NCI-H1930 (cell line): ENCODE data around the gene HECW1.
A peak's percentile ranks its signal among the peaks of the same experiment; 100 is the strongest.
"Not testable (repeated sequence)": the region's sequence is repeated elsewhere in the genome, so short reads cannot be mapped to it uniquely, and the experiment has no call there.

Experiments used
- DNase-seq, 2 experiments: peaks; one replicate each; lab custom pipeline; 2025; lab: John Stamatoyannopoulos, UW

HECW1 gene

GRCh38 chr7:43112941-43113621 lies 634 bp downstream of the HECW1 start:
- DNase-seq = peak in 1 of 2 experiments; percentile 7

- no peak for DNase-seq
Measured at GRCh38 chr7:43113622-43114457, 1.4 kb downstream of the HECW1 start.

GRCh38 chr7:43114458-43114780 lies 2.0 kb downstream of the HECW1 start:
- DNase-seq = no peak

- no peak for DNase-seq
Measured at GRCh38 chr7:43116451-43116850, 4.0 kb downstream of the HECW1 start.

- DNase-seq = no peak
Measured at GRCh38 chr7:43117095-43117494, 4.6 kb downstream of the HECW1 start.

GRCh38 chr7:43117861-43118260 lies 5.4 kb downstream of the HECW1 start:
- no peak for DNase-seq

- DNase-seq = no peak
Measured at GRCh38 chr7:43118313-43118712, 5.9 kb downstream of the HECW1 start.

- DNase-seq = no peak
Measured at GRCh38 chr7:43119371-43120075, 7.1 kb downstream of the HECW1 start.

GRCh38 chr7:43121973-43122372 lies 9.5 kb downstream of the HECW1 start:
- DNase-seq = no peak

- no peak for DNase-seq
Measured at GRCh38 chr7:43123457-43123856, 11.0 kb downstream of the HECW1 start.

- no peak for DNase-seq
Measured at GRCh38 chr7:43124388-43124787, 11.9 kb downstream of the HECW1 start.

GRCh38 chr7:43130347-43130746 lies 17.9 kb downstream of the HECW1 start:
- no peak for DNase-seq

- no peak for DNase-seq
Measured at GRCh38 chr7:43135129-43135528, 22.7 kb downstream of the HECW1 start.

- no peak for DNase-seq
Measured at GRCh38 chr7:43136064-43136463, 23.6 kb downstream of the HECW1 start.

- not testable (repeated sequence) for DNase-seq
Measured at GRCh38 chr7:43137121-43137744, 24.8 kb downstream of the HECW1 start.

- DNase-seq = no peak
Measured at GRCh38 chr7:43137811-43138210, 25.4 kb downstream of the HECW1 start.

- DNase-seq = no peak
Measured at GRCh38 chr7:43138710-43139109, 26.3 kb downstream of the HECW1 start.

GRCh38 chr7:43139137-43139536 lies 26.7 kb downstream of the HECW1 start:
- no peak for DNase-seq

GRCh38 chr7:43140186-43140585 lies 27.7 kb downstream of the HECW1 start:
- no peak for DNase-seq

- DNase-seq = no peak
Measured at GRCh38 chr7:43141091-43141490, 28.6 kb downstream of the HECW1 start.

- DNase-seq = no peak
Measured at GRCh38 chr7:43142703-43143102, 30.3 kb downstream of the HECW1 start.

GRCh38 chr7:43143918-43144589 lies 31.6 kb downstream of the HECW1 start:
- no peak for DNase-seq
